Measurements from ENCODE around the gene TM2D3. TPM values are rescaled to one million over a fixed set of nuclear protein-coding genes. Genes with fewer than 3 reads are reported as not detected.

Gene TM2D3
- total and polyA plus RNA-seq, 2 of the 8 experiments (the other 6 are each of a cell fraction or from before 2014, with no cell fraction given) = 26.4 to 28.0 TPM

DNA sequence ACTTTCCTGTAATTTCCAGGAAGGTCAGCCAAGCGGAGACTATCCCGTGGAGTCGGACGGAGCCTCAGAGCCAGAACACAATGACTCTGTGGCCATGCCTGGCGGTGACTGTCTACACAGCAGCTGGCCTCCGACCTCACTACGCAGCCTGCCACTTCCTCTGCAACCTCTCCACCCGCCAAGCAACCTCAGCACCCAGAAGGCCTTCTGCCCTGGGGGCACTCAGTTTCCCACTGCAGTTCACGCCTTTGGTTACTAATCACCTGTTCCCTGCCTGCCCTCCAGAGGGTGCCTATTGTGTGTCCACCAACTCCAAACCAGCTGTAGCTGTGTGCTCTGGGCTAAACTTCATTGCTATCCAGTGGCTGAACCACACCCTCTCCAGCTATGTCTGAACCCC, 44.0 kb downstream of the TM2D3 start:
- DNase-seq (ENCODE audit: low read depth in 1 of 2, low spot score in 2 of 2) (no peak), FAIRE-seq (no peak)
- Histone ChIP-seq H3K4me3 (ENCODE audit: extremely low read depth in 1 of 4, insufficient read depth in 2 of 4, low read depth in 3 of 4, low read length in 4 of 4) (no peak overlapping the region), H4K20me1 (replicated peaks in 1 of 2; ENCODE audit: control insufficient read depth in 1 of 2, insufficient read depth in 2 of 2, low read length in 2 of 2) (no peaks in the 10 kb centered on the region), H3K27me3 (replicated peaks in 1 of 4; ENCODE audit: control insufficient read depth in 3 of 4, extremely low read depth in 1 of 4, insufficient read depth in 3 of 4, low read length in 3 of 4) (no peaks in the 10 kb centered on the region), H3K27ac (ENCODE audit: low read depth, low read length) (no peak overlapping the region), H3K23ac (ENCODE audit: insufficient read length) (no peak overlapping the region), H4K91ac (replicated peaks; ENCODE audit: insufficient read length, low read length) (no peak overlapping the region), H3K56ac (replicated peaks; ENCODE audit: insufficient read length, low read depth, low read length) (no peak overlapping the region), H2AK5ac (ENCODE audit: low read depth, low read length) (no peak overlapping the region), H2AFZ (ENCODE audit: low read length) (no peak overlapping the region), H2BK15ac (ENCODE audit: low read length) (no peak overlapping the region), H3K36me3 (ENCODE audit: control insufficient read depth in 2 of 4, insufficient read depth in 4 of 4, low read length in 3 of 4) (no peaks in the 10 kb centered on the region), H4K5ac (ENCODE audit: insufficient read length, low read depth, low read length) (no peak overlapping the region), H2BK5ac (ENCODE audit: low read depth, low read length) (no peak overlapping the region), H2BK12ac (ENCODE audit: low read depth, low read length) (no peak overlapping the region), H3K4me1 (replicated peaks in 1 of 4; ENCODE audit: control insufficient read depth in 3 of 4, insufficient read depth in 4 of 4, low read length in 3 of 4) (no peaks in the 10 kb centered on the region), H2BK120ac (replicated peaks; ENCODE audit: low read depth, low read length) (no peak overlapping the region), H3K23me2 (ENCODE audit: low read depth, low read length) (no peaks in the 10 kb centered on the region), H3K4me2 (ENCODE audit: insufficient read depth in 1 of 2, low read depth in 2 of 2, low read length in 2 of 2) (no peak overlapping the region), H2BK20ac (ENCODE audit: low read length) (no peak overlapping the region), H3K9me3 (ENCODE audit: insufficient read depth in 2 of 2, low read depth in 1 of 2, low read length in 1 of 2) (no peaks in the 10 kb centered on the region), H3K79me2 (ENCODE audit: control insufficient read depth in 1 of 2, insufficient read depth in 2 of 2, low read length in 2 of 2) (no peaks in the 10 kb centered on the region), H3K18ac (ENCODE audit: extremely low read depth, low read length) (no peak overlapping the region), H3K14ac (ENCODE audit: insufficient read length) (no peak overlapping the region), H3K79me1 (ENCODE audit: low read depth, low read length) (no peaks in the 10 kb centered on the region), H3K4ac (replicated peaks; ENCODE audit: insufficient read length, low read depth, low read length) (no peak overlapping the region), H3K9ac (replicated peaks in 1 of 4; ENCODE audit: extremely low read depth in 1 of 4, low read depth in 3 of 4, low read length in 3 of 4) (no peak overlapping the region), H4K8ac (ENCODE audit: extremely low read depth, insufficient read depth, low read length) (no peak overlapping the region)
- 81% methylated on average over 9 of the region's 9 CpGs; no CpG with 5 or more reads in 1 of the 2 experiments for WGBS, 2 experiments (ENCODE audit: extremely low coverage in 1 of 2, insufficient coverage in 1 of 2, insufficient read length in 1 of 2, insufficient replicate concordance in 2 of 2, low coverage in 1 of 2, low lambda C conversion rate in 2 of 2, missing lambda C conversion rate in 1 of 2)
- CTCF ChIA-PET (ENCODE audit: partially characterized antibody) = interaction anchor here (0.7 to 6.4 kb wide), 3 partner anchors 9 to 66 kb away, joined by 5 to 33 read pairs (median 5); no protein-coding TSS in a partner anchor
- POLR2A ChIA-PET (ENCODE audit: partially characterized antibody) = no interaction called here
- TF ChIP-seq, protein P1, sequence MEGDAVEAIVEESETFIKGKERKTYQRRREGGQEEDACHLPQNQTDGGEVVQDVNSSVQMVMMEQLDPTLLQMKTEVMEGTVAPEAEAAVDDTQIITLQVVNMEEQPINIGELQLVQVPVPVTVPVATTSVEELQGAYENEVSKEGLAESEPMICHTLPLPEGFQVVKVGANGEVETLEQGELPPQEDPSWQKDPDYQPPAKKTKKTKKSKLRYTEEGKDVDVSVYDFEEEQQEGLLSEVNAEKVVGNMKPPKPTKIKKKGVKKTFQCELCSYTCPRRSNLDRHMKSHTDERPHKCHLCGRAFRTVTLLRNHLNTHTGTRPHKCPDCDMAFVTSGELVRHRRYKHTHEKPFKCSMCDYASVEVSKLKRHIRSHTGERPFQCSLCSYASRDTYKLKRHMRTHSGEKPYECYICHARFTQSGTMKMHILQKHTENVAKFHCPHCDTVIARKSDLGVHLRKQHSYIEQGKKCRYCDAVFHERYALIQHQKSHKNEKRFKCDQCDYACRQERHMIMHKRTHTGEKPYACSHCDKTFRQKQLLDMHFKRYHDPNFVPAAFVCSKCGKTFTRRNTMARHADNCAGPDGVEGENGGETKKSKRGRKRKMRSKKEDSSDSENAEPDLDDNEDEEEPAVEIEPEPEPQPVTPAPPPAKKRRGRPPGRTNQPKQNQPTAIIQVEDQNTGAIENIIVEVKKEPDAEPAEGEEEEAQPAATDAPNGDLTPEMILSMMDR (IDR thresholded peaks at IDR 0.05; ENCODE audit: control extremely low read depth in 1 of 3, insufficient read depth in 1 of 3, low read depth in 1 of 3, low read length in 3 of 3) = peak in 2 of 3 experiments; percentile 1 to 14; a peak in 1 of 4 replicates
- TF ChIP-seq, protein P2, sequence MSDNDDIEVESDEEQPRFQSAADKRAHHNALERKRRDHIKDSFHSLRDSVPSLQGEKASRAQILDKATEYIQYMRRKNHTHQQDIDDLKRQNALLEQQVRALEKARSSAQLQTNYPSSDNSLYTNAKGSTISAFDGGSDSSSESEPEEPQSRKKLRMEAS (IDR thresholded peaks at IDR 0.05) = 0 out of 2 replicates have a peak, but pooled peaks have one; percentile 27
- TF ChIP-seq TBP (IDR thresholded peaks at IDR 0.05; ENCODE audit: low read depth, low read length) (no peak), SP4 (IDR thresholded peaks at IDR 0.05; ENCODE audit: low read length) (no peak), POLR2AphosphoS5 (IDR thresholded peaks at IDR 0.05; ENCODE audit: low read depth, low read length) (no peak), KDM5A (IDR thresholded peaks at IDR 0.05; ENCODE audit: low read length) (no peak), FOSL1 (IDR thresholded peaks at IDR 0.05; ENCODE audit: insufficient read depth, low read depth, low read length) (no peak), RBBP5 (IDR thresholded peaks at IDR 0.05; ENCODE audit: borderline replicate concordance, low read depth, low read length) (no peak), JUN (IDR thresholded peaks at IDR 0.05; ENCODE audit: low read depth, low read length) (no peak), CHD2 (IDR thresholded peaks at IDR 0.05; ENCODE audit: low read length) (no peak), CREB1 (IDR thresholded peaks at IDR 0.05) (no peak), EP300 (IDR thresholded peaks at IDR 0.05; ENCODE audit: borderline replicate concordance in 1 of 2, low read depth in 2 of 2, low read length in 2 of 2) (no peak), SIRT6 (IDR thresholded peaks at IDR 0.05; ENCODE audit: low read length) (no peak)
